ENCODE results near the gene ZCWPW2.

The ZCWPW2 gene

DNA sequence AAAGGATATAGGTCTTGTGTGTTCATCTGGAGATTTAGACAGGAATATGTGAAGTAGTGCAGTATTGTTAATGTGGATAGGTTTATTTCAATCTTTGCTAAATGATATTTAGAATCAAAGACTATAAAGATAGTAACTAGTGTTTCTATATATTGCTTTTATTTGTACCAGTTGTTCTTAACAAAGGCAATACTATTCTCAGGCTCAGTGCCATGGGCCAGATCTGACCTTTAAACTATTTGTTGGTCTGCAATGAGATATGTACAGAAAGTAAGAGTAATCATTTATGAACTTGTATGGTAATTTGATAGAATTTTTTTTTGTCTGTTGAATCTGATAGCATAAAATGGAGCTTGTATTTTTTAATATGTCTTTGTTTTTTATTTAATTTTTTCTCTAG lies 146.8 kb downstream of the ZCWPW2 start:
- H3K4me2 ChIP-seq (ENCODE audit: low read depth, low read length, poor library complexity, severe bottlenecking) = no peak overlapping the region
- no peak overlapping the region for H2AFZ ChIP-seq (ENCODE audit: low read length)
- H3F3A ChIP-seq (ENCODE audit: low read depth) = no peaks in the 10 kb centered on the region
- no peak overlapping the region for H3K9ac ChIP-seq (ENCODE audit: low read depth, low read length, poor library complexity, severe bottlenecking)
- TF ChIP-seq EZH2phosphoT487 (IDR thresholded peaks at IDR 0.05; ENCODE audit: borderline replicate concordance) = no peak
- TF ChIP-seq, protein P1, sequence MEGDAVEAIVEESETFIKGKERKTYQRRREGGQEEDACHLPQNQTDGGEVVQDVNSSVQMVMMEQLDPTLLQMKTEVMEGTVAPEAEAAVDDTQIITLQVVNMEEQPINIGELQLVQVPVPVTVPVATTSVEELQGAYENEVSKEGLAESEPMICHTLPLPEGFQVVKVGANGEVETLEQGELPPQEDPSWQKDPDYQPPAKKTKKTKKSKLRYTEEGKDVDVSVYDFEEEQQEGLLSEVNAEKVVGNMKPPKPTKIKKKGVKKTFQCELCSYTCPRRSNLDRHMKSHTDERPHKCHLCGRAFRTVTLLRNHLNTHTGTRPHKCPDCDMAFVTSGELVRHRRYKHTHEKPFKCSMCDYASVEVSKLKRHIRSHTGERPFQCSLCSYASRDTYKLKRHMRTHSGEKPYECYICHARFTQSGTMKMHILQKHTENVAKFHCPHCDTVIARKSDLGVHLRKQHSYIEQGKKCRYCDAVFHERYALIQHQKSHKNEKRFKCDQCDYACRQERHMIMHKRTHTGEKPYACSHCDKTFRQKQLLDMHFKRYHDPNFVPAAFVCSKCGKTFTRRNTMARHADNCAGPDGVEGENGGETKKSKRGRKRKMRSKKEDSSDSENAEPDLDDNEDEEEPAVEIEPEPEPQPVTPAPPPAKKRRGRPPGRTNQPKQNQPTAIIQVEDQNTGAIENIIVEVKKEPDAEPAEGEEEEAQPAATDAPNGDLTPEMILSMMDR (conservative IDR thresholded peaks at IDR 0.05; ENCODE audit: low read length) = no peak
- no peak overlapping the region for H3K4me3 ChIP-seq (ENCODE audit: low read length, poor library complexity, severe bottlenecking)
- no peaks in the 10 kb centered on the region for H3K4me1 ChIP-seq (ENCODE audit: insufficient read depth, low read length, poor library complexity, severe bottlenecking)
- H3K36me3 ChIP-seq (ENCODE audit: insufficient read depth, low read length) = no peaks in the 10 kb centered on the region
- no peaks in the 10 kb centered on the region for H4K20me1 ChIP-seq (ENCODE audit: insufficient read depth, low read length, poor library complexity, severe bottlenecking)
- H3K27me3 ChIP-seq (ENCODE audit: insufficient read depth, low read length, poor library complexity, severe bottlenecking) = no peaks in the 10 kb centered on the region
- H3K9me2 ChIP-seq (replicated peaks; ENCODE audit: low read depth, low read length) = no peaks in the 10 kb centered on the region
- H3K9me3 ChIP-seq (ENCODE audit: insufficient read depth, low read depth, low read length) = no peaks in the 10 kb centered on the region
- no peaks in the 10 kb centered on the region for H3K79me2 ChIP-seq (ENCODE audit: insufficient read depth, low read length)

DNA sequence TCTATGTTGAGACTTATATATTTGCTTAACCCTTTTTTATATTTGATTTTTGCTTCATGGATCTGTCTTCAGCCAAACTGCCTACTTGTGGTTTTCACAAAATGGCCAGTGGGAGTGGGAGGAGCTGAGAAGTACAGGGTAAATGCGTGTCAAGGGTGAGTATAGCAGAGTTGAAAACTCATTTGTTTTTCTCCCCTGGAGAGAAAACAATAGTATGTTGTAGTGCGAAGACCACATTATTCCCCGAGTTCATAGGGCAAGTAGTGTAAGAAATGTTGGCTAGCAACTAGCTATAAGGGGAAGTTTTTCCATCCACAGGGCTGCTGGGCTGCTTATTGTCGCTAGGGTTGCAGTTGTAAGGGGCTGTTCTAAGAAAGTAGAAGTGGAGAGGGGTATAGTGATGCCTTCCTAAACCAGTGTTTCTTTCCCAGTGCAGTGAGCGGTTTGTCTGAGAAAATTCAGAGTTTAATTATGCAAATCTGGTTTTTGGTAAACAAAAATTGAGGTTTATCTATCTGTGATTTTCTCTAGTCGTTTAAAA lies 153.9 kb downstream of the ZCWPW2 start:
- Histone ChIP-seq H3K9me2 (replicated peaks; ENCODE audit: low read depth, low read length) (no peaks in the 10 kb centered on the region), H4K20me1 (ENCODE audit: insufficient read depth, low read length, poor library complexity, severe bottlenecking) (no peaks in the 10 kb centered on the region), H2AFZ (ENCODE audit: low read length) (no peak overlapping the region), H3K9me3 (ENCODE audit: insufficient read depth, low read depth, low read length) (no peaks in the 10 kb centered on the region), H3K27me3 (ENCODE audit: insufficient read depth, low read length, poor library complexity, severe bottlenecking) (no peaks in the 10 kb centered on the region), H3K4me1 (ENCODE audit: insufficient read depth, low read length, poor library complexity, severe bottlenecking) (no peaks in the 10 kb centered on the region), H3K9ac (ENCODE audit: low read depth, low read length, poor library complexity, severe bottlenecking) (no peak overlapping the region), H3K4me2 (ENCODE audit: low read depth, low read length, poor library complexity, severe bottlenecking) (no peak overlapping the region), H3K4me3 (ENCODE audit: low read length, poor library complexity, severe bottlenecking) (no peak overlapping the region), H3F3A (ENCODE audit: low read depth) (no peaks in the 10 kb centered on the region), H3K36me3 (ENCODE audit: insufficient read depth, low read length) (no peaks in the 10 kb centered on the region), H3K79me2 (ENCODE audit: insufficient read depth, low read length) (no peaks in the 10 kb centered on the region)
- TF ChIP-seq, protein P1 (conservative IDR thresholded peaks at IDR 0.05; ENCODE audit: low read length) = no peak
- no peak for TF ChIP-seq EZH2phosphoT487 (IDR thresholded peaks at IDR 0.05; ENCODE audit: borderline replicate concordance)

DNA sequence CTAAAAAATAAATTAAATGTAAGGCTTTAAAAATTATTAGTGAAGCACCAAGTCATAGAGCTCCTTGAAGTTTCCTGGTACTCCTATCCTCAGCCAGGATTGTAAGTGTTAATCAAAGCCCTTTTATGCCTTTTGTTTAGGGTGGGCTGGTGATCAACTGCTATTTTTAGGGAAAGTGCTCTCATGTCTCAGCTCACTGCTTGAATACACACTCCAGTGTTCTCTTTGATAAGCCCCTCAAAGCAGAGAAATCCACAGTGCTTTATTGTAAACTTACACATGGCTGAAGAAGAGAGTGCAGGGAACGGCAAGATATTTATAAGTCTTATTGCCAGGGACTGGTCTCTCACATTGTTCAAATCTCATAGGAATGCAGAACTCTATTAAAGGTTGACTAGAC lies 156.5 kb downstream of the ZCWPW2 start:
- H2AFZ ChIP-seq (ENCODE audit: low read length) = no peak overlapping the region
- TF ChIP-seq EZH2phosphoT487 (IDR thresholded peaks at IDR 0.05; ENCODE audit: borderline replicate concordance) = no peak
- TF ChIP-seq, protein P1 (conservative IDR thresholded peaks at IDR 0.05; ENCODE audit: low read length) = no peak
- H3K4me2 ChIP-seq (ENCODE audit: low read depth, low read length, poor library complexity, severe bottlenecking) = no peak overlapping the region
- H3K4me3 ChIP-seq (ENCODE audit: low read length, poor library complexity, severe bottlenecking) = no peak overlapping the region
- H4K20me1 ChIP-seq (ENCODE audit: insufficient read depth, low read length, poor library complexity, severe bottlenecking) = no peaks in the 10 kb centered on the region
- H3K79me2 ChIP-seq (ENCODE audit: insufficient read depth, low read length) = no peaks in the 10 kb centered on the region
- H3K4me1 ChIP-seq (ENCODE audit: insufficient read depth, low read length, poor library complexity, severe bottlenecking) = no peaks in the 10 kb centered on the region
- no peaks in the 10 kb centered on the region for H3F3A ChIP-seq (ENCODE audit: low read depth)
- no peaks in the 10 kb centered on the region for H3K9me2 ChIP-seq (replicated peaks; ENCODE audit: low read depth, low read length)
- no peak overlapping the region for H3K9ac ChIP-seq (ENCODE audit: low read depth, low read length, poor library complexity, severe bottlenecking)
- H3K9me3 ChIP-seq (ENCODE audit: insufficient read depth, low read depth, low read length) = no peaks in the 10 kb centered on the region
- H3K27me3 ChIP-seq (ENCODE audit: insufficient read depth, low read length, poor library complexity, severe bottlenecking) = no peaks in the 10 kb centered on the region
- no peaks in the 10 kb centered on the region for H3K36me3 ChIP-seq (ENCODE audit: insufficient read depth, low read length)

Data from Loucy (cell line).